KG1 (cell line): ENCODE measurements around the gene EIF3CL.
"Not testable (repeated sequence)": the region's sequence is repeated elsewhere in the genome, so short reads cannot be mapped to it uniquely, and the experiment has no call there.

ENCODE experiments used
- DNase-seq: peaks from one replicate; lab custom pipeline; 2025; lab: John Stamatoyannopoulos, UW

EIF3CL gene

DNA sequence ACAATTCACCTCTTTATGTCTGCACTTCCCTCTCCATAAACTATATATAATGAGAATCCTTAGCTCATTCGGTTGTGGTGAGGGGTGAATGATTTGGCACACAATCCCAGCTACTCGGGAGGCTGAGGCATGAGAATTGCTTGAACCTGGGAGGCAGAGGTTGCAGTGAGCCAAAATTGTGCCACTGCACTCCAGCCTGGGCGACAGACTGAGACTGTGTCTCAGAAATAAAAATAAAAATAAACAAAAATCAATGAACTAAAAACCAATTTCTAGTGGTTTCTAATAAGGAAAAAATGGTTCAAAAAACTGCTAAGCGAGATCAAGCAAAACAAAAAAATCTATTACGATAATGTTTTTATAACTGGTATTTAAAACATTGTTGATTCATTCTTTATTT lies 40.2 kb downstream of the EIF3CL start, which contains the start of gene NPIPB6:
TSS of gene NPIPB6 (minus strand) at position 101 of the 400 bp plus-strand sequence. CDS start 686 bp downstream, outside the sequence.
- DNase-seq: not testable (repeated sequence)

DNA sequence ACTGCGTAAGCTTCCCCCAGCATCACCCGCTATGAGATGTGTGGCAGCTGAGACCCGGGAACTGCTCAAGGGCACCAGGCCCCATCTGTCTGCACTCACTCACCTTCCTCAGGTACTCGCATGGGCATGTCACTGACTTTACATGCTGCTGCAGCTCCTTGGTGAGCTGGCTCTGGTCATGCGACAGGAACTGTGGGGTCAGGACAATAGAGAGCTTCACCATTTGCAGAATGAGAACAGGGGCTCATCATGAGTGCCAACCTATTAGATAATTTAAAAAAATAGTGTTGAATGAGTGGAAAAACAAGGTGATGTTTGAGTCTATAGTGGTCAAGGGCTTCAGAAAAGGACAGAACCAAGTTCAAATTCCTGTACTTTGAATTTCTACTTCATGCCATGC lies 41.0 kb downstream of the EIF3CL start:
- DNase-seq: not testable (repeated sequence)

DNA sequence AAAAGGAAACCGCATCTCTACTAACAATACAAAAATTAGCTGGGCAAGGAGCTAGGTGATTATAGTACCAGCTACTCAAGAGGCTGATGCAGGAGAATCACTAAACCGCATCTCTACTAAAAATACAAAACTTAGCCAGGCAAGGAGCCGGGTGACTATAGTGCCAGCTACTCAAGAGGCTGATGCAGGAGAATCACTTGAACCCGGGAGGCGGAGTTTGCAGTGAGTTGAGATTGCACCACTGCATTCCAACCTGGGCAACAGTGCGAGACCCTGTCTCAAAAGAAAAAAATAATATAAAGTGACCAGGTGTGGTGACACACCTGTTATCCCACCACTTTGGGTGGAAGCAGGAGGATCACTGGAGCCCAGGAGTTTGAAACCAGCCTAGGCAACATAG lies 65.4 kb downstream of the EIF3CL start:
- DNase-seq: not testable (repeated sequence)

DNA sequence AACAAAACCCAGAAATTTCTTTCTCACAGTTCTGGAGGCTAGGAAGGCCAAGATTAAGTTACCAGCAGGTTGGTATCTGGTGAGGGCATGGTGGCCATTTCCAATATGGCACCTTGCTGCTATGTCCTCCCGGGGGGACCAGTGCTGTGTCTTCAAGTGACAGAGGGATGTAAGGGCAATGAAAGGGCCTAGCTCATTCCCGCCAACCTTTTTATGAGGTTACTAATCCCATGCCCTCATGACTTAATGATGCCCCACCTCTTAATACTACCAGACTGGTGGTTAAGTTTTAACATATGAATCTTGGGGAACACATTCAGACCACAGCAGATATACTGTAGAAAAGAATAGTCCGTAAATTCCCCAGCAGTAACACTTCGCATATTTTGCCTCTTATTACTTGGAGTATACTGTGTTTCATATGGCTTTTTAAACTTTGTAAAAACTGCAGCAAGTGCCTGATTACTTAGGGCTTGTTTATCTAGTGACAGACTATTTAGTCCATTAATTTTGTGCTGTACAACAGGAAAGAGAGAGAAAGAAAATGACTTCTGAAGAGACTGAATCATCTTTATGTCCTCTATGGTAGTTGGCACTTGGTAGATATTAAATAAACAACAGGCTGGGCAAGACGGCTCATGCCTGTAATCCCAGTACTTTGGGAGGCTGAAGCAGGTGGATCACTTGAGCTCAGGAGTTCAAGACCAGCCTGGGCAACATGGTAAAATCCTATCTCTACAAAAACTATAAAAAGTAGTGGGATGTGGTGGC lies 66.5 kb downstream of the EIF3CL start:
- DNase-seq: not testable (repeated sequence)

DNA sequence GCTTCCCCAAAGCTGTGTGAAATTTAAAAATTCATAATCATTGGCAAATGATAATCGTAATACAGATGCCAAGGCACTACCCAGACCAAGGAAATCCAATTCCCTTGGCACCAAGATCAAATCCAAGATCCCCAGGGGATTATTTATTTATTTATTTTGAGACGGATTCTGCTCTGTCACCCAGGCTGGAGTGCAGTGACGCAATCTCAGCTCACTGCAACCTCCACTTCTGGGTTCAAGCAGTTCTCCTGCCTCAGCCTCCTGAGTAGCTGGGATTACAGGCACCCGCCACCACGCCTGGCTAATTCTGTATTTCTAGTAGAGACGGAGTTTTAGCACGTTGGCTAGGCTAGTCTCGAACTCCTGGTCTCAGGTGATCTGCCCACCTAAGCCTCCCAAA lies 68.0 kb downstream of the EIF3CL start:
- DNase-seq: not testable (repeated sequence)

DNA sequence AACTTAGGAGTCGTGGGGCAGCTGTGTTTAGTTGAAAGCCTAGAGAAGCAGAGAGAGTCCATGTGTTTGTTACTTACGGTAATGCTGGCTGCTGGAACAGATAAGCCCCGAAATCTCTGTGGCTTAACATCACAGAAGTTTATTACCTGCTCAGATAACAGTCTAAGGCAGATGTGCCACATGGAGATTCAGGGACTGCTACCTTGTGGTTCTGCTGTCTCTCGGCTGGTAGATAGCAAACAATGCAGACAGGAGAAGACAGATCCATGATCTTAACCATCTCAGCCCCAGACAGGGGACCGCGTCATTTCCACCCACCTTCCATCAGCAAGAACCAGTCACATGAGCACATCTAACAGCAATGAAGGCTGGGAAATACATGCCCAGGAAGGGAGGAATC lies 71.0 kb downstream of the EIF3CL start:
- not testable (repeated sequence) for DNase-seq

DNA sequence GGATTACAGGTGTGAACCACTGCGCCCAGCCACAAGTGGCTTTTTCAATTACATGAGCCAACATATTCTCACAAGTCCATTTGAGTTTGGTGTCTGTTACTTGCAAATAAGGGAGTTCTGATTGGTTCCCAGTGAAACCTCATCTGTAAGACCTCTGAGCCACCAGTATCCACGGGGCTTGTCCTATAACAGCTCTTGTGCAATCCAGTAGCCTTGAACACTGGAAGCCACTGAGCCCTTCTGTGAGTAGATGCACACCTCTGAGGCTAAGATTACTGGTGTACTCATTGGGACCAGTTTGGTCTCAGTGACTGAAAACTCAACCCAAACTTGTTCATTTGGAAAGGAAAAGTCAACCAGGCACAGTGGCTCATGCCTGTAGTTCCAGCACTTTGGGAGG lies 72.7 kb downstream of the EIF3CL start:
- not testable (repeated sequence) for DNase-seq

DNA sequence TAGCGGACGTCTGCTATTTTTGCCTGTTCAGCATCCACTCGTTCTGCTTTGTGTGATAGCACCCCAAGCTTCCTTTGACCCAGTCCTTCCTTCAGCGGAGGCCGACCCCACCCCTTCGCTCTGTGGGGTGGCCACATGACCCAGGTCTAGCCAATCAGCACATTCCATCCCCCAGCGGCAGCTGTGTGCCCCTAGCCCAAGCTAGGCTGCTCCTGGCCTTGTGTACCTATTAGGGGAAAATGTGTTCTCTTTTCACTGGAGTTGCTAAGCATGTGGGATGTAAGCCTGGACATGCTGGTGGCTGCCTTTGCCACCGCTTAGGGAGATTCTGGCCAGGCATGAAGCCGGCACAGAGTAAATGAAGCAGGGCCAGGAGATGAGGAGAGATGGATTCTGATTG lies 73.4 kb downstream of the EIF3CL start:
- not testable (repeated sequence) for DNase-seq
